ENCODE measurements around the gene TMEM134. TPM values are rescaled to one million over a fixed set of nuclear protein-coding genes. Genes with fewer than 3 reads are reported as not detected.

Gene TMEM134
- total RNA-seq, 1 experiment from 2014 or later = 99.7 TPM

DNA sequence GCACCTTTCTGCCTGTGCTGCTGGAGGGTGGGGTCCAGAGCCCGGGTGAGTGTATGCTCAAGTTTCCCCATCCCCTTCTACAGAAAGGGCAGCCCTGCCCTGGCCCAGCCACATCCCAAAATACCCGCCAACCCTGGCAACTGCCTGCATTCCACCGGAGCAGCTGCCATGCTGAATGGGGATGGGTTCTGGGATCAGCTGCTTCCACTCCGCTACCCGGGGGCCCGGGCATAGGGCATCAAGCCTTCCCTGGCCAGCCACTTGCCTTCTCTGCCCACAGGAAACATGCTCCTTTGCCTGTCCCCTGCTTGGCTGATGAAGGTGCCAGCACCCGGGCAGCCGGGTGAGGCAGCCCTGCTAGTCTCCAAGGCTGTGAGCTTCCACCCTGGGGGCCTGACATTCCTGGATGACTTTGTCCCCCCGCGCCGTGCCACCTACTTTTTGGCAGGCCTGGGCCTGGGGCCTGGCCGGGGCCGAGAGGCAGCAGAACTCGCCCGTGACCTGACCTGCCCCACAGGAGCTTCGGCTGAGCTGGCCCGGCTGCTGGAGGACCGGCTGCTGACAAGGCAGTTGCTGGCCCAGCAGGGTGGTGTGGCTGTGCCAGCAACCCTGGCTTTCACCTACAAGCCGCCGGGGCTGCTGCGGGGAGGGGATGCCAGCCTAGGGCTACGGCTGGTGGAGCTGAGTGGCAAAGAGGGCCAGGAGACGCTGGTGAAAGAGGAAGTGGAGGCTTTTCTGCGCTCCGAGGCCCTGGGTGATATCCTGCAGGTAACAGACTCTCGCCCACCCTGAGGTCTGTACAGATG is 50.4 kb downstream of the TMEM134 start:
- H3K9ac ChIP-seq (ENCODE audit: low read length) = peak overlapping the region; percentile 60
- no peaks in the 10 kb centered on the region for H3K79me2 ChIP-seq (ENCODE audit: low read length)
- no peaks in the 10 kb centered on the region for H3K36me3 ChIP-seq (ENCODE audit: insufficient read depth, low read length)
- no peaks in the 10 kb centered on the region for H4K20me1 ChIP-seq (ENCODE audit: insufficient read depth, low read depth, low read length)
- peak overlapping the region; percentile 10; the same call in 1 of the 2 replicates for H3K4me3 ChIP-seq (ENCODE audit: low read length)
- H3K9me2 ChIP-seq (replicated peaks; ENCODE audit: insufficient read depth, low read length) = no peaks in the 10 kb centered on the region
- H3K4me1 ChIP-seq (ENCODE audit: low read length) = peaks cover 40% of the 10 kb centered on the region
- DNase-seq = peak; percentile 80
- H3K9me3 ChIP-seq (ENCODE audit: low read length) = no peaks in the 10 kb centered on the region
- H2AFZ ChIP-seq (ENCODE audit: low read length) = 0 out of 2 replicates have a peak overlapping the region, but pooled peaks have one; percentile 10
- no peak overlapping the region for H3K27ac ChIP-seq (ENCODE audit: low read length)
- peak overlapping the region; percentile 41 for H3K4me2 ChIP-seq (ENCODE audit: low read depth, low read length, poor library complexity, severe bottlenecking)
- H3K27me3 ChIP-seq (ENCODE audit: low read length) = no peaks in the 10 kb centered on the region; the same call in 1 of the 2 replicates

DNA sequence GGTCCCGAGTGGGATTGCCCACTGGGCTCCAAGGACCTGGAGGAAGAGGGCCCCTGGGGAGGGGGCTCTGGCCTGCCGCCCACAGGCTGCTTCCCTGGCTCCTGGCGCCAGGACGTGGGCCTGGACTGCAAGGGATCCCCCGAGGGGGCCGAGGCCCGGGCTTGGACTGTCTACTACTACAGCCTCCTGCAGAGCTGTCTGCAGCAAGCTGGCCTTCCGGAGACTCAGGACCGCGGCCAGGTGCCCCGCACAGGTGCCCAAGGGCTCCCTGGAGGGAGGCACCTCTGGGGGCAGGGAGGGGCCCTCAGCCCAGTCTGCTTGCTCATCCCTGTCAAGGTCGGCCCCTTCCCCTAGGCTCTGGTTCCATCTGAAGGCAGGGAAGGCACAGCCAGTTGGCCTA is 51.6 kb downstream of the TMEM134 start:
- Histone ChIP-seq H3K27ac (ENCODE audit: low read length) (no peak overlapping the region), H3K36me3 (ENCODE audit: insufficient read depth, low read length) (no peaks in the 10 kb centered on the region), H2AFZ (ENCODE audit: low read length) (no peak overlapping the region), H3K27me3 (ENCODE audit: low read length) (no peaks in the 10 kb centered on the region; the same call in 1 of the 2 replicates), H3K4me3 (ENCODE audit: low read length) (no peak overlapping the region), H3K4me1 (ENCODE audit: low read length) (peaks cover 50% of the 10 kb centered on the region), H3K9me2 (replicated peaks; ENCODE audit: insufficient read depth, low read length) (no peaks in the 10 kb centered on the region), H4K20me1 (ENCODE audit: insufficient read depth, low read depth, low read length) (no peaks in the 10 kb centered on the region), H3K79me2 (ENCODE audit: low read length) (no peaks in the 10 kb centered on the region), H3K9ac (ENCODE audit: low read length) (no peak overlapping the region), H3K4me2 (ENCODE audit: low read depth, low read length, poor library complexity, severe bottlenecking) (no peak overlapping the region), H3K9me3 (ENCODE audit: low read length) (no peaks in the 10 kb centered on the region)
- DNase-seq = no peak

- H3K9me2 ChIP-seq (replicated peaks; ENCODE audit: insufficient read depth, low read length) = no peaks in the 10 kb centered on the region
- no peak overlapping the region for H2AFZ ChIP-seq (ENCODE audit: low read length)
- peak; percentile 66 for DNase-seq
- no peak overlapping the region for H3K27ac ChIP-seq (ENCODE audit: low read length)
- H3K27me3 ChIP-seq (ENCODE audit: low read length) = no peaks in the 10 kb centered on the region; the same call in 1 of the 2 replicates
- H3K36me3 ChIP-seq (ENCODE audit: insufficient read depth, low read length) = no peaks in the 10 kb centered on the region
- no peaks in the 10 kb centered on the region for H3K79me2 ChIP-seq (ENCODE audit: low read length)
- no peak overlapping the region for H3K4me3 ChIP-seq (ENCODE audit: low read length)
- no peaks in the 10 kb centered on the region for H4K20me1 ChIP-seq (ENCODE audit: insufficient read depth, low read depth, low read length)
- H3K4me2 ChIP-seq (ENCODE audit: low read depth, low read length, poor library complexity, severe bottlenecking) = no peak overlapping the region
- H3K9ac ChIP-seq (ENCODE audit: low read length) = no peak overlapping the region
- peaks cover 58% of the 10 kb centered on the region for H3K4me1 ChIP-seq (ENCODE audit: low read length)
- H3K9me3 ChIP-seq (ENCODE audit: low read length) = no peaks in the 10 kb centered on the region
Observed at GRCh38 chr11:67416416-67417335, 52.4 kb downstream of the TMEM134 start.

- no peak within 1 kb of the TSS for H2AFZ ChIP-seq (ENCODE audit: low read length)
- DNase-seq = no peak
- peaks cover 65% of the 10 kb centered on the region for H3K4me1 ChIP-seq (ENCODE audit: low read length)
Observed at GRCh38 chr11:67415501-67416304, 53.3 kb downstream of the TMEM134 start, which contains the start of gene CARNS1. TSS of gene CARNS1 (plus strand) at chr11:67415678. CDS start at chr11:67416200, 522 bp downstream.

GRCh38 chr11:67413266-67413849 is 55.7 kb downstream of the TMEM134 start:
- Histone ChIP-seq H2AFZ (ENCODE audit: low read length) (no peak overlapping the region), H3K9ac (ENCODE audit: low read length) (no peak overlapping the region), H3K27me3 (ENCODE audit: low read length) (no peaks in the 10 kb centered on the region), H3K4me1 (ENCODE audit: low read length) (peaks cover 65% of the 10 kb centered on the region), H3K4me3 (ENCODE audit: low read length) (no peak overlapping the region), H3K79me2 (ENCODE audit: low read length) (no peaks in the 10 kb centered on the region), H4K20me1 (ENCODE audit: insufficient read depth, low read depth, low read length) (peaks cover 4% of the 10 kb centered on the region; the same call in 1 of the 2 replicates), H3K9me3 (ENCODE audit: low read length) (no peaks in the 10 kb centered on the region), H3K9me2 (replicated peaks; ENCODE audit: insufficient read depth, low read length) (no peaks in the 10 kb centered on the region), H3K27ac (ENCODE audit: low read length) (no peak overlapping the region), H3K36me3 (ENCODE audit: insufficient read depth, low read length) (no peaks in the 10 kb centered on the region), H3K4me2 (ENCODE audit: low read depth, low read length, poor library complexity, severe bottlenecking) (no peak overlapping the region)
- no peak for DNase-seq

More at GRCh38 chr11:67415501-67416304, 53.3 kb downstream of the TMEM134 start, which contains the start of gene CARNS1:
- Histone ChIP-seq H3K36me3 (ENCODE audit: insufficient read depth, low read length) (no peaks in the 10 kb centered on the region), H3K4me2 (ENCODE audit: low read depth, low read length, poor library complexity, severe bottlenecking) (no peak within 1 kb of the TSS), H3K4me3 (ENCODE audit: low read length) (no peak within 1 kb of the TSS), H3K9ac (ENCODE audit: low read length) (no peak within 1 kb of the TSS), H4K20me1 (ENCODE audit: insufficient read depth, low read depth, low read length) (peaks cover 4% of the 10 kb centered on the region; the same call in 1 of the 2 replicates), H3K79me2 (ENCODE audit: low read length) (no peaks in the 10 kb centered on the region), H3K9me2 (replicated peaks; ENCODE audit: insufficient read depth, low read length) (no peaks in the 10 kb centered on the region), H3K9me3 (ENCODE audit: low read length) (no peaks in the 10 kb centered on the region), H3K27ac (ENCODE audit: low read length) (no peak within 1 kb of the TSS), H3K27me3 (ENCODE audit: low read length) (no peaks in the 10 kb centered on the region; the same call in 1 of the 2 replicates)

DNA sequence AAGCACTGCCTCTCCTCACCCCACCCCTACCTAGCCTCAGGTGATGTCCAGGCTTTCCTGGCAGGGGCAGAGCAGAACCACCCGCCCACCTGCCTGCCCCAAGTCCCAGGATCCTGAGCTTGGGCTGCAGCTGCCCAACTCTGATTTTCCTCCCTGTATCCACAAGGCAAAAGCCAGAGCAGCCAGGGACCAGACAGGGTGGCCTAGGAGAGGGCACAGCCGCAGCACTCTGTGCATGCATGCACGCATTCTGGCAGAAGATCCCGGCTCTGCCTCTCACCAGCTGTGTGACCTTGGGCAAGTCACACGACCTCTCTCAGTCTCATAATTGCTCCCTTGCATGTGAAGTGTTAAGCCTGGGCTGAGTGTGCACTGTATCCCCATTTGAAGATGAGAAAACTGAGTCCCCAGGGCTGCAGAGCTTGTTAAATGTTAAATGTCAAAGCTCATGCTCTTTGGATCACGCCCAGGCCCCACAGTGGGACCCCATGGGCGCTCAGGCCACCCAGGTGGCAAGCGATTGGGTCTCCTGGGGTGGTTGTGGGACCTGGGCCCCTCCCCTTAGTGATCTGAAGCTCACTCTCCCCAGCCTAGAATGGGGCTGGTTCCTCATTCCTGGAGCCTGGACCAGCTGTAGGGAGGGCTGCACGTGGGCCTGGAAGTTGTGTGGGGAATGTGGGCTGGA is 56.4 kb downstream of the TMEM134 start:
- Histone ChIP-seq H3K9me2 (replicated peaks; ENCODE audit: insufficient read depth, low read length) (no peaks in the 10 kb centered on the region), H3K9me3 (ENCODE audit: low read length) (no peaks in the 10 kb centered on the region), H3K4me2 (ENCODE audit: low read depth, low read length, poor library complexity, severe bottlenecking) (peak overlapping the region; percentile 7), H2AFZ (ENCODE audit: low read length) (no peak overlapping the region), H3K27ac (ENCODE audit: low read length) (no peak overlapping the region), H3K79me2 (ENCODE audit: low read length) (no peaks in the 10 kb centered on the region), H4K20me1 (ENCODE audit: insufficient read depth, low read depth, low read length) (peaks cover 4% of the 10 kb centered on the region; the same call in 1 of the 2 replicates), H3K36me3 (ENCODE audit: insufficient read depth, low read length) (no peaks in the 10 kb centered on the region), H3K9ac (ENCODE audit: low read length) (0 out of 2 replicates have a peak overlapping the region, but pooled peaks have one; percentile 12), H3K4me3 (ENCODE audit: low read length) (no peak overlapping the region), H3K27me3 (ENCODE audit: low read length) (no peaks in the 10 kb centered on the region), H3K4me1 (ENCODE audit: low read length) (peaks cover 70% of the 10 kb centered on the region)
- DNase-seq = no peak

GRCh38 chr11:67411785-67412152 is 57.3 kb downstream of the TMEM134 start:
- H3K9me3 ChIP-seq (ENCODE audit: low read length) = no peaks in the 10 kb centered on the region
- H3K4me2 ChIP-seq (ENCODE audit: low read depth, low read length, poor library complexity, severe bottlenecking) = peak overlapping the region; percentile 7
- H3K36me3 ChIP-seq (ENCODE audit: insufficient read depth, low read length) = no peaks in the 10 kb centered on the region
- no peaks in the 10 kb centered on the region for H3K9me2 ChIP-seq (replicated peaks; ENCODE audit: insufficient read depth, low read length)
- H3K79me2 ChIP-seq (ENCODE audit: low read length) = no peaks in the 10 kb centered on the region
- no peak overlapping the region for H3K27ac ChIP-seq (ENCODE audit: low read length)
- H3K4me3 ChIP-seq (ENCODE audit: low read length) = no peak overlapping the region
- DNase-seq = peak; percentile 65
- peaks cover 4% of the 10 kb centered on the region; the same call in 1 of the 2 replicates for H4K20me1 ChIP-seq (ENCODE audit: insufficient read depth, low read depth, low read length)
- no peak overlapping the region for H2AFZ ChIP-seq (ENCODE audit: low read length)
- H3K9ac ChIP-seq (ENCODE audit: low read length) = no peak overlapping the region
- H3K4me1 ChIP-seq (ENCODE audit: low read length) = peaks cover 71% of the 10 kb centered on the region
- no peaks in the 10 kb centered on the region for H3K27me3 ChIP-seq (ENCODE audit: low read length)
